Measurements from ENCODE around the gene STRN3.

- TF ChIP-seq RAD21 (IDR thresholded peaks at IDR 0.05) (no peak), CTCF (IDR thresholded peaks at IDR 0.05; ENCODE audit: low read depth, low read length, missing input control) (no peak), YY1 (IDR thresholded peaks at IDR 0.05) (no peak), JUND (IDR thresholded peaks at IDR 0.05) (no peak)
- TF ChIP-seq, protein P1, sequence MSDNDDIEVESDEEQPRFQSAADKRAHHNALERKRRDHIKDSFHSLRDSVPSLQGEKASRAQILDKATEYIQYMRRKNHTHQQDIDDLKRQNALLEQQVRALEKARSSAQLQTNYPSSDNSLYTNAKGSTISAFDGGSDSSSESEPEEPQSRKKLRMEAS (IDR thresholded peaks at IDR 0.05): no peak
Observed at GRCh38 chr14:30943694-30944093, 82.5 kb downstream of the STRN3 start.

Data from liver (tissue), 3 donors.